Forelimb muscle (tissue), 1 donor: Measurements from ENCODE around the gene PDE11A. TPM values are rescaled to one million over a fixed set of nuclear protein-coding genes. Genes with fewer than 3 reads are reported as not detected.

Experiments used
- DNase-seq: peaks from one replicate; pipeline ENCODE4 v3.0.0-alpha.2; 2013; ENCODE audit warnings: low read depth
- polyA plus RNA-seq: library from polyadenylated mRNA; unstranded; fragments of 120-200 nt; gene quantifications from one replicate; pipeline ENCODE4 v1.2.1, GENCODE V29; 2013; ENCODE audit not compliant: insufficient read length

The PDE11A gene
- polyA plus RNA-seq, 1 donor, result 1.00 TPM

GRCh38 chr2:177631680-177632079 lies 440.9 kb downstream of the PDE11A start:
- DNase-seq, result no peak

- no peak for DNase-seq
These were observed 443.1 kb downstream of the PDE11A start for GRCh38 chr2:177629357-177630024.

- no peak for DNase-seq
These were observed 443.7 kb downstream of the PDE11A start for GRCh38 chr2:177628831-177629230.

GRCh38 chr2:177625744-177626650 lies 446.6 kb downstream of the PDE11A start:
- DNase-seq, result no peak

- DNase-seq, result no peak
These were observed 450.1 kb downstream of the PDE11A start for GRCh38 chr2:177622521-177622920.

GRCh38 chr2:177619986-177620385 lies 452.6 kb downstream of the PDE11A start:
- DNase-seq, result no peak

- no peak for DNase-seq
These were observed 453.1 kb downstream of the PDE11A start for GRCh38 chr2:177619461-177619860.

GRCh38 chr2:177618255-177619253 lies 454.0 kb downstream of the PDE11A start:
- DNase-seq, result peak; percentile 83

GRCh38 chr2:177617849-177618248 lies 454.7 kb downstream of the PDE11A start:
- no peak for DNase-seq

GRCh38 chr2:177616731-177617130 lies 455.8 kb downstream of the PDE11A start:
- no peak for DNase-seq

GRCh38 chr2:177616066-177616465 lies 456.5 kb downstream of the PDE11A start:
- DNase-seq, result no peak

- DNase-seq, result no peak
These were observed 459.9 kb downstream of the PDE11A start for GRCh38 chr2:177612659-177613058.

GRCh38 chr2:177611310-177611886 lies 461.2 kb downstream of the PDE11A start:
- DNase-seq, result no peak

- DNase-seq, result no peak
These were observed 461.8 kb downstream of the PDE11A start for GRCh38 chr2:177610813-177611212.

GRCh38 chr2:177606636-177607035 lies 465.9 kb downstream of the PDE11A start:
- DNase-seq, result no peak

- peak; percentile 83 for DNase-seq
These were observed 468.1 kb downstream of the PDE11A start for GRCh38 chr2:177604271-177605065.

GRCh38 chr2:177603768-177604167 lies 468.8 kb downstream of the PDE11A start:
- no peak for DNase-seq

GRCh38 chr2:177603181-177603580 lies 469.4 kb downstream of the PDE11A start:
- DNase-seq, result no peak

GRCh38 chr2:177602611-177603164 lies 469.9 kb downstream of the PDE11A start:
- no peak for DNase-seq

GRCh38 chr2:177600917-177601316 lies 471.7 kb downstream of the PDE11A start:
- no peak for DNase-seq
